ENCODE measurements around the gene HNRNPUL2. TPM values are rescaled to one million over a fixed set of nuclear protein-coding genes. Genes with fewer than 3 reads are reported as not detected.
"Not testable (repeated sequence)": the region's sequence is repeated elsewhere in the genome, so short reads cannot be mapped to it uniquely, and the experiment has no call there.

The HNRNPUL2 gene
- total RNA-seq = 10 to 100 TPM; 81.6 to 84.0 TPM
- polyA plus RNA-seq = 1 to 10 TPM in 2 of 3 donors, under 1 TPM in 1; 0.99 to 3.0 (median 1.0) TPM
- 23.2 to 41.1 (median 26.5) reads per million in 6 experiments for total RNA-seq

- H3K27ac Mint-ChIP-seq = peak within 1 kb of the TSS; percentile 90 to 100 (median 99)
- ATAC-seq (peak; percentile 79 to 81), DNase-seq (peak; percentile 98 to 99 (median 99))
- H3K36me3 Mint-ChIP-seq = peaks cover 0 to 50% (median 18%) of the 10 kb centered on the region in 3 donors
- H3K4me1 Mint-ChIP-seq = peaks cover 25 to 64% (median 51%) of the 10 kb centered on the region in 4 donors
- POLR2A ChIA-PET = interaction anchor here (0.6 to 10.3 kb wide), 57 partner anchors 10 to 1590 kb away, joined by 3 to 263 read pairs (median 6); partner anchors contain the start of genes B3GAT3, BSCL2, C11orf98 and CSKMT
- peaks cover 0 to 2% (median 0%) of the 10 kb centered on the region in 5 donors for H3K27me3 Mint-ChIP-seq
- peak within 1 kb of the TSS; percentile 92 to 99 (median 96) for H3K4me3 Mint-ChIP-seq
- H3K9me3 Mint-ChIP-seq = no peaks in the 10 kb centered on the region
These were observed at the start of gene HNRNPUL2 for GRCh38 chr11:62727165-62727871. Gene HNRNPUL2, minus strand, starts transcription at chr11:62727457. Its CDS starts 301 bp downstream, at chr11:62727156.

GRCh38 chr11:62775646-62776045 lies 48.4 kb upstream of the HNRNPUL2 start:
- H3K9me3 Mint-ChIP-seq = no peaks in the 10 kb centered on the region
- no peaks in the 10 kb centered on the region for H3K27me3 Mint-ChIP-seq
- peaks cover 12 to 25% (median 21%) of the 10 kb centered on the region in 4 donors for H3K4me1 Mint-ChIP-seq
- H3K36me3 Mint-ChIP-seq = peaks cover 0 to 38% (median 2%) of the 10 kb centered on the region in 3 donors
- peak overlapping the region in 1 of 10 donors; percentile 36 for H3K4me3 Mint-ChIP-seq
- DNase-seq (no peak), ATAC-seq (no peak)
- POLR2A ChIA-PET = interaction anchor here (0.6 to 3.7 kb wide), 8 partner anchors 11 to 138 kb away, joined by 3 to 24 read pairs (median 4); partner anchors contain the start of genes POLR2G, TMEM179B and ZBTB3
- H3K27ac Mint-ChIP-seq = peak overlapping the region in 4 of 10 donors; percentile 17 to 51 (median 32)

- Mint-ChIP-seq H3K9me3 (no peaks in the 10 kb centered on the region), H3K4me1 (peaks cover 18 to 36% (median 33%) of the 10 kb centered on the region in 4 donors), H3K27ac (no peak overlapping the region), H3K4me3 (no peak overlapping the region), H3K27me3 (no peaks in the 10 kb centered on the region), H3K36me3 (peaks cover 0 to 35% (median 2%) of the 10 kb centered on the region in 3 donors)
- ATAC-seq = no peak
- no peak for DNase-seq
- POLR2A ChIA-PET = interaction anchor here (1.3 to 3.7 kb wide), 4 partner anchors 12 to 65 kb away, joined by 3 to 24 read pairs (median 6); partner anchors contain the start of genes POLR2G, TMEM179B and ZBTB3
These were observed 47.1 kb upstream of the HNRNPUL2 start for GRCh38 chr11:62774407-62774806.

GRCh38 chr11:62771144-62772021 lies 44.1 kb upstream of the HNRNPUL2 start, which contains the start of gene TAF6L:
Gene TAF6L, plus strand, starts transcription at chr11:62771396. Its CDS starts 4,388 bp downstream, at chr11:62775784.
- Mint-ChIP-seq H3K27me3 (no peaks in the 10 kb centered on the region), H3K36me3 (peaks cover 0 to 22% (median 2%) of the 10 kb centered on the region in 3 donors), H3K27ac (peak within 1 kb of the TSS; percentile 89 to 98 (median 96)), H3K4me3 (peak within 1 kb of the TSS; percentile 84 to 99 (median 96)), H3K4me1 (peaks cover 15 to 34% (median 32%) of the 10 kb centered on the region in 4 donors), H3K9me3 (no peaks in the 10 kb centered on the region)
- ATAC-seq = peak; percentile 82 to 94
- peak; percentile 78 to 93 (median 83) for DNase-seq
- POLR2A ChIA-PET = interaction anchor here (0.7 to 6.2 kb wide), 24 partner anchors 7 to 197 kb away, joined by 3 to 75 read pairs (median 4); partner anchors contain the start of genes BSCL2, C11orf98, CSKMT and EEF1G

DNA sequence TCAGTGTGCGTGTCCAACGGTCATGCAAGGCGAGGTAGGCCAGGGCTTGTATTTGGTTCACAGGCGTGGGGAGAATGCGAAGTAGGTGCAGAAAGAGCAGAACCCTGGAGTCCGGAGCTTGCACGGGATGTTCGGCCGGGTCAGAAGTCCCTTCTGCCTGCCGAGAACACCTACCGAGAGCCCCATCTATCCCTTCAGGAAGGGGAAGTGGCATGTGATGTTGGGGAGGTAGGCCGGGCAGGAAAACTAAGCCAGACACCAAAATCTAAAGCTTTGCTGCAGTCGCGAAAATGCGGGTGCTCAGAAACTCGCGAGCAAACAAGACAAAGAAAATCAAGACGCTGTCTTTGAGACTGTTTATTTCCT lies 43.5 kb upstream of the HNRNPUL2 start:
- H3K4me3 Mint-ChIP-seq = peak overlapping the region; percentile 84 to 99 (median 96)
- H3K27ac Mint-ChIP-seq = peak overlapping the region; percentile 89 to 98 (median 96)
- peaks cover 19 to 37% (median 32%) of the 10 kb centered on the region in 4 donors for H3K4me1 Mint-ChIP-seq
- DNase-seq (no peak), ATAC-seq (peak in 1 of 2 donors; percentile 10)
- no peaks in the 10 kb centered on the region for H3K27me3 Mint-ChIP-seq
- POLR2A ChIA-PET = interaction anchor here (0.6 to 6.2 kb wide), 23 partner anchors 10 to 197 kb away, joined by 3 to 75 read pairs (median 4); partner anchors contain the start of genes BSCL2, C11orf98, CSKMT and EEF1G
- H3K9me3 Mint-ChIP-seq = no peaks in the 10 kb centered on the region
- H3K36me3 Mint-ChIP-seq = peaks cover 0 to 24% (median 4%) of the 10 kb centered on the region in 3 donors

DNA sequence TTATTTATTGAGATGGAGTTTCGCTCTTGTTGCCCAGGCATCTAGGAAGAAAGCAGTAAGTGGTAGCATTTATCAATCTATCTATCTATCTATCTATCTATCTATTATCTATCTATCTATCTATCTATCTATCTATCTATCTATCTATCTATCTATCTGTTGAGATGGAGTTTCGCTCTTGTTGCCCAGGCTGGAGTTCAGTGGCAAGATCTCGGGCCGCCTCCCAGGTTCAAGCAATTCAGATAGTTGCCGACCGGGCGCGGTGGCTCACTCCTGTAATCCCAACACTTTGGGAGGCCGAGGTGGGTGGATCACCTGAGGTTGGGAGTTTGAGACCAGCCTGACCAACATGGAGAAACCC lies 33.6 kb upstream of the HNRNPUL2 start:
- not testable (repeated sequence) for H3K27me3 Mint-ChIP-seq, ATAC-seq, DNase-seq, H3K9me3 Mint-ChIP-seq
- H3K4me3 Mint-ChIP-seq = peak overlapping the region in 9 of 10 donors; percentile 90 to 99 (median 97)
- POLR2A ChIA-PET = interaction anchor here (0.5 to 5.9 kb wide), 25 partner anchors 7 to 169 kb away, joined by 3 to 85 read pairs (median 6); partner anchors contain the start of genes C11orf98, CSKMT, GANAB and HNRNPUL2
- peaks cover 0 to 19% (median 1%) of the 10 kb centered on the region in 3 donors for H3K36me3 Mint-ChIP-seq
- peak overlapping the region in 9 of 10 donors; percentile 53 to 99 (median 98) for H3K27ac Mint-ChIP-seq
- H3K4me1 Mint-ChIP-seq = peaks cover 12 to 36% (median 26%) of the 10 kb centered on the region in 4 donors

- H3K36me3 Mint-ChIP-seq = peaks cover 0 to 6% (median 0%) of the 10 kb centered on the region in 3 donors
- H3K9me3 Mint-ChIP-seq = no peaks in the 10 kb centered on the region
- ATAC-seq (no peak), DNase-seq (no peak)
- POLR2A ChIA-PET = interaction anchor here (0.5 to 5.9 kb wide), 7 partner anchors 12 to 106 kb away, joined by 3 to 75 read pairs (median 3); partner anchors contain the start of genes HNRNPUL2 and TAF6L
- no peaks in the 10 kb centered on the region for H3K27me3 Mint-ChIP-seq
- H3K27ac Mint-ChIP-seq = peak overlapping the region in 1 of 10 donors; percentile 20
- no peak overlapping the region for H3K4me3 Mint-ChIP-seq
- H3K4me1 Mint-ChIP-seq = peaks cover 14 to 34% (median 31%) of the 10 kb centered on the region in 4 donors
These were observed 30.9 kb upstream of the HNRNPUL2 start for GRCh38 chr11:62757846-62758788.

DNA sequence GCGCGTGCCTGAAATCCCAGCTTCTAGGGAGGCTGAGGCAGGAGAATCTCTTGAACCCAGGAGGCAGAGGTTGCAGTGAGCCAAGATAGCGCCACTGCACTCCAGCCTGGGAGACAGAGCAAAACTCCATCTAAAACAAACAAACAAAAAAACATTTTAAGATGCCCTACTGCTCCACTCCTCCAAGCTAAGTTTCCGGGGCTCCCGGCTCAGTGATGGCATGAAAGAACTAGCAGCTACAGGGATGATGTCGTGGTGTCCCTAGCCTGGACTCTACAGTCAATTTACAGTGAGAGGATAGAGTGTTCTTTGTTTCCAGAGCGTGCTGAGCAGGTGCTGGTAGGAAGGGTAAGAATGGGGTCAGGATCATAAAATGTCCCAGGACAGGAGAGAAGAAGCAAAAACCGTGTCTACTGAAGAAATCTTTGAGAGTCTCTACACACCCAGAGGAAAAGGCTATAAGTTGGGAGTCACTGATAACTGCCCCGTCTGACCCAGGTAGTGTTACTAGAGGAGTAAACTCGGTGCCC lies 27.9 kb upstream of the HNRNPUL2 start:
- Mint-ChIP-seq H3K27ac (peak overlapping the region in 8 of 10 donors; percentile 6 to 100 (median 68)), H3K4me3 (peak overlapping the region; percentile 3 to 97 (median 62)), H3K27me3 (no peaks in the 10 kb centered on the region), H3K36me3 (peaks cover 0 to 9% (median 0%) of the 10 kb centered on the region in 3 donors), H3K4me1 (peaks cover 6 to 32% (median 23%) of the 10 kb centered on the region in 4 donors), H3K9me3 (no peaks in the 10 kb centered on the region)
- ATAC-seq = no peak
- DNase-seq = no peak
- POLR2A ChIA-PET = interaction anchor here (0.6 to 6.6 kb wide), 16 partner anchors 9 to 181 kb away, joined by 3 to 165 read pairs (median 10); partner anchors contain the start of genes BSCL2, C11orf98, CSKMT and EEF1G

DNA sequence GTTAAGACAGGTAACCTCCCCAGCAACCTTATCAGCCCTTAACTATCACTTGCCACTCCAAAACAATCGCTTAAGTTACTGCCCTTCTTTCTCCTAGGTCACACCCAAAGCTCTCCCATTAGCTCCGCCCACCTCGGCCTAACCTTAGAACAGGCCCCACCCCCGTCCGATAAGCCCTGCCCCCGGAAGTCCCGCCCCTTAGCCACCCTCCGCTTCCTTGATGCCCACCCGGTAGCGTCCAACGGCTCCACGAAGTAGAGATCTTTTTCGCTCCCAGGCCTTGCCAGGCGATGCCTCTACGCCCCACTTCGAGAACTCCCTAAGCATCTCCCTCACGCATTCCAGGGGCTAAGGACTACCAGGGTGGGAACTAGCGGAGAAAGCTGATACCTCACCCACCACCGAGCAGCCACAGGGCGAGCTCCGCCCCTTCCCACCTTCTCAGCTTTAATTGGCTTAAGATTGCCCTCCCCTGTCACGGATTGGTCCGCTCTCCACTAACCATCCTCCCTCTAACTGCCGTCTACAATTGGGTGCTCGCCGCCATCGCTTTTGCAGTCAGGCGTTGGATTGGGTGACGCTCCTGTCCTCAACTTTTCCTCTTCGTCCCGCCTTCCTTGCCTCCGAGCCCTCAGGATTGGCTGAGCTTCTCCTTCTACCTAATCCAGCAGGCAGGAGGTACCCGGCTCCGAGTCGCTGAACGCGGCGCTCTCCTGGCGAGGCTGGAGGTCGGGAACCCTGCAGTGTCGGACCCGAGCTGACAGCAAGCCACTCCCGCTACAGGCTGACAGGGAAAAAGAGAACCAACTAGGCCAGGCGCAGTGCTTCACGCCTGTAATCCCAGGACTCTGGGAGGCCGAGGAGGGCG lies 26.7 kb upstream of the HNRNPUL2 start, which contains the start of gene ZBTB3:
Gene ZBTB3 (minus strand): TSS at position 425 of the 868 bp plus-strand sequence. CDS start 496 bp downstream, outside the sequence.
- DNase-seq (peak; percentile 93 to 100 (median 96)), ATAC-seq (peak; percentile 95 to 96)
- POLR2A ChIA-PET = interaction anchor here (0.5 to 6.6 kb wide), 52 partner anchors 8 to 1487 kb away, joined by 3 to 165 read pairs (median 5); partner anchors contain the start of genes B3GAT3, BSCL2, C11orf98 and CSKMT
- Mint-ChIP-seq H3K9me3 (no peaks in the 10 kb centered on the region), H3K4me3 (peak within 1 kb of the TSS; percentile 91 to 100 (median 97)), H3K27ac (peak within 1 kb of the TSS; percentile 88 to 100 (median 99)), H3K36me3 (peaks cover 0 to 16% (median 0%) of the 10 kb centered on the region in 3 donors), H3K27me3 (no peaks in the 10 kb centered on the region), H3K4me1 (peaks cover 8 to 43% (median 28%) of the 10 kb centered on the region in 4 donors)

All from naive thymus-derived CD8-positive, alpha-beta T cell (primary cell).